SK-N-SH treated with all-trans-retinoic acid at 6 μM for 48 hours (cell line): ENCODE measurements around the gene TMEM128.
A peak's percentile ranks its signal among the peaks of the same experiment; 100 is the strongest.

ENCODE experiments used
- ATAC-seq: fragments of 200-7000 bp; cut with Tn5 transposase; 3 replicates; pipeline ENCODE4 v1.9.1; 2020; ENCODE audit warnings: mild to moderate bottlenecking, moderate library complexity
- ARNTL ChIP-seq: fragments of 450-650 bp; formaldehyde crosslinking; IDR thresholded peaks from 2 replicates; pipeline ENCODE4 v1.5.0; 2020; ENCODE audit warnings: low read depth, mild to moderate bottlenecking, moderate library complexity, borderline replicate concordance
- BACH2 ChIP-seq: fragments of 250-450 bp; sonication (Bioruptor Pico); IDR thresholded peaks from 2 replicates; pipeline ENCODE4 v1.9.0; 2021; ENCODE audit warnings: mild to moderate bottlenecking, borderline replicate concordance
- CSDC2 ChIP-seq: fragments of 250-450 bp; sonication (Bioruptor Pico); IDR thresholded peaks from 2 replicates; pipeline ENCODE4 v1.5.0; 2020; ENCODE audit warnings: mild to moderate bottlenecking, moderate library complexity
- ESRRG ChIP-seq: fragments of 250-450 bp; sonication (Bioruptor Pico); IDR thresholded peaks from 2 replicates; pipeline ENCODE4 v1.6.1; 2021; ENCODE audit warnings: mild to moderate bottlenecking
- GLIS3 ChIP-seq: fragments of 250-450 bp; sonication (Bioruptor Pico); IDR thresholded peaks from 2 replicates; pipeline ENCODE4 v1.5.0; 2020; ENCODE audit warnings: mild to moderate bottlenecking, moderate library complexity
- ISL1 ChIP-seq: fragments of 250-450 bp; sonication (Bioruptor Pico); IDR thresholded peaks from 2 replicates; pipeline ENCODE4 v2.1.2; 2022; ENCODE audit warnings: mild to moderate bottlenecking, moderate library complexity
- OSR1 ChIP-seq: fragments of 250-450 bp; sonication (Bioruptor Pico); IDR thresholded peaks from 2 replicates; pipeline ENCODE4 v1.8.0; 2022; ENCODE audit warnings: moderate library complexity, mild to moderate bottlenecking, inconsistent platforms
- PPARA ChIP-seq: fragments of 250-450 bp; sonication (Bioruptor Pico); IDR thresholded peaks from 2 replicates; pipeline ENCODE4 v1.5.0; 2020; ENCODE audit warnings: mild to moderate bottlenecking, borderline replicate concordance
- RARB ChIP-seq: fragments of 250-450 bp; sonication (Bioruptor Pico); IDR thresholded peaks from 2 replicates; pipeline ENCODE4 v1.8.0; 2021; ENCODE audit warnings: mild to moderate bottlenecking, moderate library complexity
- SNAI2 ChIP-seq: fragments of 250-450 bp; sonication (Bioruptor Pico); IDR thresholded peaks from 2 replicates; pipeline ENCODE4 v1.5.0; 2020; ENCODE audit warnings: mild to moderate bottlenecking, moderate library complexity
- TCF4 ChIP-seq: fragments of 250-450 bp; sonication (Bioruptor Pico); IDR thresholded peaks from 2 replicates; pipeline ENCODE4 v1.8.0; 2021; ENCODE audit warnings: mild to moderate bottlenecking, moderate library complexity, borderline replicate concordance
- TOX ChIP-seq: fragments of 250-450 bp; sonication (Bioruptor Pico); IDR thresholded peaks from 2 replicates; pipeline ENCODE4 v1.8.0; 2021; ENCODE audit warnings: mild to moderate bottlenecking, moderate library complexity, borderline replicate concordance
- ZC3H10 ChIP-seq: fragments of 250-450 bp; sonication (Bioruptor Pico); IDR thresholded peaks from 2 replicates; pipeline ENCODE4 v1.5.1; 2021; ENCODE audit warnings: mild to moderate bottlenecking, moderate library complexity
- ZFP3 ChIP-seq: fragments of 250-450 bp; sonication (Bioruptor Pico); IDR thresholded peaks from 2 replicates; pipeline ENCODE4 v1.5.0; 2020; ENCODE audit warnings: mild to moderate bottlenecking, moderate library complexity
- ZNF565 ChIP-seq: fragments of 450-650 bp; formaldehyde crosslinking; conservative IDR thresholded peaks from 2 replicates; pipeline ENCODE4 v1.5.0; 2020; ENCODE audit warnings: low read depth, mild to moderate bottlenecking, moderate library complexity
- ZNF70 ChIP-seq: fragments of 450-650 bp; formaldehyde crosslinking; IDR thresholded peaks from 2 replicates; pipeline ENCODE4 v1.5.0; 2020; ENCODE audit warnings: mild to moderate bottlenecking, moderate library complexity
- ZNF8 ChIP-seq: fragments of 450-650 bp; formaldehyde crosslinking; IDR thresholded peaks from 2 replicates; pipeline ENCODE4 v1.5.0; 2020; ENCODE audit warnings: mild to moderate bottlenecking, moderate library complexity
- TF ChIP-seq, protein P1 (sequence below): fragments of 250-450 bp; sonication (Bioruptor Pico); IDR thresholded peaks from 2 replicates; pipeline ENCODE4 v1.5.1; 2020; ENCODE audit warnings: low read depth, mild to moderate bottlenecking, moderate library complexity
- TF ChIP-seq, protein P2 (sequence below): fragments of 250-450 bp; sonication (Bioruptor Pico); IDR thresholded peaks from 2 replicates; pipeline ENCODE4 v1.8.0; 2020; ENCODE audit warnings: mild to moderate bottlenecking, moderate library complexity, borderline replicate concordance
- TF ChIP-seq, protein P3 (sequence below): fragments of 250-450 bp; sonication (Bioruptor Pico); IDR thresholded peaks from 2 replicates; pipeline ENCODE4 v1.5.1; 2021; ENCODE audit warnings: mild to moderate bottlenecking, moderate library complexity
- TF ChIP-seq, protein P4 (sequence below): fragments of 250-450 bp; sonication (Bioruptor Pico); IDR thresholded peaks from 2 replicates; pipeline ENCODE4 v1.8.0; 2021; ENCODE audit warnings: low read depth, mild to moderate bottlenecking, moderate library complexity, borderline replicate concordance
- TF ChIP-seq, protein P5 (sequence below): fragments of 250-450 bp; sonication (Bioruptor Pico); IDR thresholded peaks from 2 replicates; pipeline ENCODE4 v1.5.0; 2020; ENCODE audit warnings: mild to moderate bottlenecking, moderate library complexity

The TMEM128 gene

DNA sequence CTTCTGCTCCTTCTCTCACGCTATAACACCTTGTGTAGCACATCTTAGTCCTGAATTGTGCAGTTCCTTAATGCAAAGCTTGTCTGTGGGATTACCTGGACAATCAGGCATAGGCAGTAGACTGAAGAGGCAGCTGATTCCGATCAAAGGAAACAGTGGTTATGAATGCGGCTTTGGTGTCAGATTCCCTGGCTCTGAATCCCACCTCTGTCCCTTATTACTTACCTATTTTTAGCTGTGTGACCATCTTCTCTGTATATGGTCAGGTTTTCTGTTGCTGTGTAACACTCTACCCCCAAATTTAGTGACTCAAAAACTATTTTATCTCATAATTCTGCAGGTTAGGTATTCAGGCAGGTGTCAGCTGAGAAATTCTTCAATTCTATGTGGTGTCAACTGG is 45.3 kb upstream of the TMEM128 start:
- no peak for ATAC-seq
- TF ChIP-seq, protein P1, sequence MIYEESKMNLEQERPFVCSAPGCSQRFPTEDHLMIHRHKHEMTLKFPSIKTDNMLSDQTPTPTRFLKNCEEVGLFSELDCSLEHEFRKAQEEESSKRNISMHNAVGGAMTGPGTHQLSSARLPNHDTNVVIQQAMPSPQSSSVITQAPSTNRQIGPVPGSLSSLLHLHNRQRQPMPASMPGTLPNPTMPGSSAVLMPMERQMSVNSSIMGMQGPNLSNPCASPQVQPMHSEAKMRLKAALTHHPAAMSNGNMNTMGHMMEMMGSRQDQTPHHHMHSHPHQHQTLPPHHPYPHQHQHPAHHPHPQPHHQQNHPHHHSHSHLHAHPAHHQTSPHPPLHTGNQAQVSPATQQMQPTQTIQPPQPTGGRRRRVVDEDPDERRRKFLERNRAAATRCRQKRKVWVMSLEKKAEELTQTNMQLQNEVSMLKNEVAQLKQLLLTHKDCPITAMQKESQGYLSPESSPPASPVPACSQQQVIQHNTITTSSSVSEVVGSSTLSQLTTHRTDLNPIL (CRISPR knock-in tag), result no peak
- TF ChIP-seq SNAI2 (CRISPR knock-in tag) (no peak), ISL1 (CRISPR knock-in tag) (no peak), GLIS3 (CRISPR knock-in tag) (no peak), PPARA (no peak), ZNF565 (CRISPR knock-in tag) (no peak), CSDC2 (CRISPR knock-in tag) (no peak), ZFP3 (no peak), BACH2 (CRISPR knock-in tag) (no peak), TCF4 (CRISPR knock-in tag) (no peak)
- TF ChIP-seq, protein P2, sequence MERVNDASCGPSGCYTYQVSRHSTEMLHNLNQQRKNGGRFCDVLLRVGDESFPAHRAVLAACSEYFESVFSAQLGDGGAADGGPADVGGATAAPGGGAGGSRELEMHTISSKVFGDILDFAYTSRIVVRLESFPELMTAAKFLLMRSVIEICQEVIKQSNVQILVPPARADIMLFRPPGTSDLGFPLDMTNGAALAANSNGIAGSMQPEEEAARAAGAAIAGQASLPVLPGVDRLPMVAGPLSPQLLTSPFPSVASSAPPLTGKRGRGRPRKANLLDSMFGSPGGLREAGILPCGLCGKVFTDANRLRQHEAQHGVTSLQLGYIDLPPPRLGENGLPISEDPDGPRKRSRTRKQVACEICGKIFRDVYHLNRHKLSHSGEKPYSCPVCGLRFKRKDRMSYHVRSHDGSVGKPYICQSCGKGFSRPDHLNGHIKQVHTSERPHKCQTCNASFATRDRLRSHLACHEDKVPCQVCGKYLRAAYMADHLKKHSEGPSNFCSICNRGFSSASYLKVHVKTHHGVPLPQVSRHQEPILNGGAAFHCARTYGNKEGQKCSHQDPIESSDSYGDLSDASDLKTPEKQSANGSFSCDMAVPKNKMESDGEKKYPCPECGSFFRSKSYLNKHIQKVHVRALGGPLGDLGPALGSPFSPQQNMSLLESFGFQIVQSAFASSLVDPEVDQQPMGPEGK (CRISPR knock-in tag), result no peak

DNA sequence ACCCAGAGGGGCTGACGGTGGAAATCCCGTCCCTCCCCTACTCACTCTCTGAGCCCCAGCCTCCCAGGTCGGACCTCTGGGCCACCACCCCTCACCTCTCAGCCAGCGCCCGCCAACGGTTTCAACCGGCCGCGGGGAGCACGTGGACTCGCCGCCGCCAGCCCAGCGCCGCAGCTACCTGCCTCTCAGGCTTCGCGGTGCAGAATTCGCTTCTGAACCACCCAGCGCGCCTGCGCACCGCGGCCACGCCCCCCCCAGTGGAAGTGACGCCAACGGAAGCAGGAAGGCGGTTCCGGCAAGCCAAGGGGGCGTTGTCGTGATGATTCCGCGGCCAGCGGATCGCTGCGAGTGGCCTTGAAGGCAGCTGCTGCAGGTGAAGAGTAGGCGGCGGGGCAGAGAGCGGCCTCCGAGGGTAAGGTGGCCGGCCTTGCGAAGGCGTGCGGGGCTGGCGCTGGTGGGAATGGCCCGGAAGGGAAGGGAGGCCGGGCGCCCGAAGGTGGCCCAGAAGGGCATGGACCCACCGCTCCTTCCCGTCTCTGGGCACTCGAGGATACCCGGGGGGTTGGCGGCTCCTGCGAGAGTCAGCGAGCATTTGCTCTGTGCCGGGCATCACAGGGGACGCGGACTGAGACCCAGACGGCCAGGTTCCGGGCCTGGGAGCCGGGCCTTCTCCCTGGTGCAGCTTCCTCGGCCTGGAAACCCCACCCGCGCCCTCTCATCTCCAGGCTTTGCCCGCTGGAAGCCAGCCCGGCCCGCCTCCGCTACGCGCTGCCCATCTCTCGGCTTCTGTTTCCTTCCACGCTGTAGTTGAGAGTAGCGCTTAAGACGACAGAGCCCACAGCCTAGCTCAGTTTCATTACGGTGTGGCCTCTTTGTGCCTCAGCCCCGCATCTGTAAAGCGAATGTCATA is 42.2 kb upstream of the TMEM128 start, which contains the start of the genes LYAR and ZBTB49:
LYAR (minus strand) TSS at position 214 of the 910 bp plus-strand sequence. CDS start 6,412 bp downstream, outside the sequence.
ZBTB49 (plus strand) TSS at position 311 of the 910 bp plus-strand sequence. CDS start 9,695 bp downstream, outside the sequence.
- TF ChIP-seq, protein P3, sequence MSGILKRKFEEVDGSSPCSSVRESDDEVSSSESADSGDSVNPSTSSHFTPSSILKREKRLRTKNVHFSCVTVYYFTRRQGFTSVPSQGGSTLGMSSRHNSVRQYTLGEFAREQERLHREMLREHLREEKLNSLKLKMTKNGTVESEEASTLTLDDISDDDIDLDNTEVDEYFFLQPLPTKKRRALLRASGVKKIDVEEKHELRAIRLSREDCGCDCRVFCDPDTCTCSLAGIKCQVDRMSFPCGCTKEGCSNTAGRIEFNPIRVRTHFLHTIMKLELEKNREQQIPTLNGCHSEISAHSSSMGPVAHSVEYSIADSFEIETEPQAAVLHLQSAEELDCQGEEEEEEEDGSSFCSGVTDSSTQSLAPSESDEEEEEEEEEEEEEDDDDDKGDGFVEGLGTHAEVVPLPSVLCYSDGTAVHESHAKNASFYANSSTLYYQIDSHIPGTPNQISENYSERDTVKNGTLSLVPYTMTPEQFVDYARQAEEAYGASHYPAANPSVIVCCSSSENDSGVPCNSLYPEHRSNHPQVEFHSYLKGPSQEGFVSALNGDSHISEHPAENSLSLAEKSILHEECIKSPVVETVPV (CRISPR knock-in tag), result no peak
- TF ChIP-seq ZNF70 (CRISPR knock-in tag), result no peak
- no peak for TF ChIP-seq OSR1
- TF ChIP-seq, protein P1 (CRISPR knock-in tag), result no peak
- TF ChIP-seq ESRRG (CRISPR knock-in tag), result no peak
- no peak for TF ChIP-seq ARNTL
- no peak for TF ChIP-seq SNAI2 (CRISPR knock-in tag)
- TF ChIP-seq, protein P4, sequence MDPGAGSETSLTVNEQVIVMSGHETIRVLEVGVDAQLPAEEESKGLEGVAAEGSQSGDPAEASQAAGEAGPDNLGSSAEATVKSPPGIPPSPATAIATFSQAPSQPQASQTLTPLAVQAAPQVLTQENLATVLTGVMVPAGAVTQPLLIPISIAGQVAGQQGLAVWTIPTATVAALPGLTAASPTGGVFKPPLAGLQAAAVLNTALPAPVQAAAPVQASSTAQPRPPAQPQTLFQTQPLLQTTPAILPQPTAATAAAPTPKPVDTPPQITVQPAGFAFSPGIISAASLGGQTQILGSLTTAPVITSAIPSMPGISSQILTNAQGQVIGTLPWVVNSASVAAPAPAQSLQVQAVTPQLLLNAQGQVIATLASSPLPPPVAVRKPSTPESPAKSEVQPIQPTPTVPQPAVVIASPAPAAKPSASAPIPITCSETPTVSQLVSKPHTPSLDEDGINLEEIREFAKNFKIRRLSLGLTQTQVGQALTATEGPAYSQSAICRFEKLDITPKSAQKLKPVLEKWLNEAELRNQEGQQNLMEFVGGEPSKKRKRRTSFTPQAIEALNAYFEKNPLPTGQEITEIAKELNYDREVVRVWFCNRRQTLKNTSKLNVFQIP (CRISPR knock-in tag), result no peak
- TF ChIP-seq TOX, result no peak
- peak; percentile 96 for ATAC-seq

DNA sequence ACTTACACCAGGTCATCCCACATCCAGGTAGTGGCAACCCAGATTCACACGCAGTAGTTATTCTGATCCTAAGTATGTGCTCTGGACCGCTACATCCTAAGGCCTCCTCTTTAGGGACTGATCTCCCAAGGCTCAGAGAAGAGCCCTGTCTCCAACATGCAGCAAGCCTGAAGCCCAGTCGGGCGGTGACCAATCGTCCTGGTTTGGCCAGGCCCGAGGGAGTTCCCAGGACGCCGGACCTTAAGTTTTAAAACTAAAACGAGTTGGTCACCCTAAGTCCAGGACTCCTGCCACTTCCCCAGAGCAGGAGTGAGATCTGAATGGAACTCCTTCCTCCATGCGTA is 41.5 kb upstream of the TMEM128 start:
- peak; percentile 57 for ATAC-seq
- TF ChIP-seq, protein P3 (CRISPR knock-in tag), result no peak
- TF ChIP-seq TOX (no peak), ESRRG (CRISPR knock-in tag) (no peak), GLIS3 (CRISPR knock-in tag) (no peak), RARB (no peak), PPARA (no peak), ZC3H10 (CRISPR knock-in tag) (no peak), OSR1 (no peak), ZNF8 (no peak), BACH2 (CRISPR knock-in tag) (no peak), ARNTL (no peak), TCF4 (CRISPR knock-in tag) (no peak)
- TF ChIP-seq, protein P5, sequence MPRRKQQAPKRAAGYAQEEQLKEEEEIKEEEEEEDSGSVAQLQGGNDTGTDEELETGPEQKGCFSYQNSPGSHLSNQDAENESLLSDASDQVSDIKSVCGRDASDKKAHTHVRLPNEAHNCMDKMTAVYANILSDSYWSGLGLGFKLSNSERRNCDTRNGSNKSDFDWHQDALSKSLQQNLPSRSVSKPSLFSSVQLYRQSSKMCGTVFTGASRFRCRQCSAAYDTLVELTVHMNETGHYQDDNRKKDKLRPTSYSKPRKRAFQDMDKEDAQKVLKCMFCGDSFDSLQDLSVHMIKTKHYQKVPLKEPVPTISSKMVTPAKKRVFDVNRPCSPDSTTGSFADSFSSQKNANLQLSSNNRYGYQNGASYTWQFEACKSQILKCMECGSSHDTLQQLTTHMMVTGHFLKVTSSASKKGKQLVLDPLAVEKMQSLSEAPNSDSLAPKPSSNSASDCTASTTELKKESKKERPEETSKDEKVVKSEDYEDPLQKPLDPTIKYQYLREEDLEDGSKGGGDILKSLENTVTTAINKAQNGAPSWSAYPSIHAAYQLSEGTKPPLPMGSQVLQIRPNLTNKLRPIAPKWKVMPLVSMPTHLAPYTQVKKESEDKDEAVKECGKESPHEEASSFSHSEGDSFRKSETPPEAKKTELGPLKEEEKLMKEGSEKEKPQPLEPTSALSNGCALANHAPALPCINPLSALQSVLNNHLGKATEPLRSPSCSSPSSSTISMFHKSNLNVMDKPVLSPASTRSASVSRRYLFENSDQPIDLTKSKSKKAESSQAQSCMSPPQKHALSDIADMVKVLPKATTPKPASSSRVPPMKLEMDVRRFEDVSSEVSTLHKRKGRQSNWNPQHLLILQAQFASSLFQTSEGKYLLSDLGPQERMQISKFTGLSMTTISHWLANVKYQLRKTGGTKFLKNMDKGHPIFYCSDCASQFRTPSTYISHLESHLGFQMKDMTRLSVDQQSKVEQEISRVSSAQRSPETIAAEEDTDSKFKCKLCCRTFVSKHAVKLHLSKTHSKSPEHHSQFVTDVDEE, result no peak
- TF ChIP-seq, protein P1 (CRISPR knock-in tag), result no peak
